MM.1S (cell line): Measurements from ENCODE around the gene CCL2.

ENCODE experiments used
- CTCF ChIP-seq: fragments of 300-600 bp; sonication (generic); IDR thresholded peaks from 2 replicates; pipeline ENCODE4 v1.5.1; 2016; ENCODE audit warnings: antibody characterized with exemption, low read length, mixed read lengths
- EZH2 ChIP-seq: fragments of 300-600 bp; sonication (generic); optimal IDR thresholded peaks from 2 replicates; pipeline ENCODE3; 2017; ENCODE audit warnings: low read depth, mild to moderate bottlenecking, antibody characterized with exemption, low read length, mixed read lengths

- TF ChIP-seq CTCF (no peak), EZH2 (no peak)
Measured at GRCh38 chr17:34219405-34219804, 35.7 kb upstream of the CCL2 start.
